GM06990 (cell line): ENCODE measurements around the gene KRT3.

Source experiments
- DNase-seq: peaks from one replicate; pipeline ENCODE4 v3.0.0-alpha.2; 2011; ENCODE audit not compliant: insufficient read length; ENCODE audit errors: extremely low read depth
- H3K27me3 ChIP-seq: replicated peaks from 2 replicates; pipeline ENCODE4 v1.6.0; 2011; ENCODE audit warnings: low read length; ENCODE audit not compliant: control insufficient read depth, insufficient read depth
- H3K36me3 ChIP-seq: 2 replicates; pipeline ENCODE4 v1.5.1; 2011; ENCODE audit warnings: low read length; ENCODE audit not compliant: control insufficient read depth, insufficient read depth
- H3K4me3 ChIP-seq: replicated peaks from 2 replicates; pipeline ENCODE4 v1.5.1; 2011; ENCODE audit warnings: low read depth, mild to moderate bottlenecking, control low read depth, low read length
- TF ChIP-seq, protein P1 (sequence below): IDR thresholded peaks from 2 replicates; pipeline ENCODE4 v1.5.1; 2011; ENCODE audit warnings: low read length, control low read depth, mild to moderate bottlenecking, inconsistent platforms; ENCODE audit not compliant: insufficient read depth, poor library complexity, severe bottlenecking

KRT3 gene

DNA sequence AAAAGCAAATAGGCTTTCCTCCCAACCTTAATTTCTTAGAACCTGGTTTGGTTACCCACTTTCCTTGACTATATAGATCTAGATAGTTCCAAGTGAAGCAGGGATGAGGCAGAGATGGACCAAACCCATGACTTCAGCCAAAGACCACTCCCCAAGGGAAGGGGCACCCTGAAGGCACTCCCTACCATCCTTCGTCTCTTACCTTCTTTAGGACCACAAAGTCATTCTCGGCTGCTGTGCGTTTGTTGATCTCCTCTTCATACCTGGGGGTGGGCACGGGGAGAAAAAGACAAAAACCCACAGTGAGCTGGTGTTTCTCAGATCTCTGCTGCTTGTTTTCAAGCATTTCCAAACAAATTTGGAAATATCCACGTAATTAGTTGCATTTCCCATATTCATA lies 14.6 kb upstream of the KRT3 start:
- no peaks in the 10 kb centered on the region; the same call in 1 of the 2 replicates for H3K27me3 ChIP-seq
- H3K36me3 ChIP-seq: no peaks in the 10 kb centered on the region
- DNase-seq: no peak
- no peak overlapping the region for H3K4me3 ChIP-seq
- TF ChIP-seq, protein P1, sequence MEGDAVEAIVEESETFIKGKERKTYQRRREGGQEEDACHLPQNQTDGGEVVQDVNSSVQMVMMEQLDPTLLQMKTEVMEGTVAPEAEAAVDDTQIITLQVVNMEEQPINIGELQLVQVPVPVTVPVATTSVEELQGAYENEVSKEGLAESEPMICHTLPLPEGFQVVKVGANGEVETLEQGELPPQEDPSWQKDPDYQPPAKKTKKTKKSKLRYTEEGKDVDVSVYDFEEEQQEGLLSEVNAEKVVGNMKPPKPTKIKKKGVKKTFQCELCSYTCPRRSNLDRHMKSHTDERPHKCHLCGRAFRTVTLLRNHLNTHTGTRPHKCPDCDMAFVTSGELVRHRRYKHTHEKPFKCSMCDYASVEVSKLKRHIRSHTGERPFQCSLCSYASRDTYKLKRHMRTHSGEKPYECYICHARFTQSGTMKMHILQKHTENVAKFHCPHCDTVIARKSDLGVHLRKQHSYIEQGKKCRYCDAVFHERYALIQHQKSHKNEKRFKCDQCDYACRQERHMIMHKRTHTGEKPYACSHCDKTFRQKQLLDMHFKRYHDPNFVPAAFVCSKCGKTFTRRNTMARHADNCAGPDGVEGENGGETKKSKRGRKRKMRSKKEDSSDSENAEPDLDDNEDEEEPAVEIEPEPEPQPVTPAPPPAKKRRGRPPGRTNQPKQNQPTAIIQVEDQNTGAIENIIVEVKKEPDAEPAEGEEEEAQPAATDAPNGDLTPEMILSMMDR: no peak

DNA sequence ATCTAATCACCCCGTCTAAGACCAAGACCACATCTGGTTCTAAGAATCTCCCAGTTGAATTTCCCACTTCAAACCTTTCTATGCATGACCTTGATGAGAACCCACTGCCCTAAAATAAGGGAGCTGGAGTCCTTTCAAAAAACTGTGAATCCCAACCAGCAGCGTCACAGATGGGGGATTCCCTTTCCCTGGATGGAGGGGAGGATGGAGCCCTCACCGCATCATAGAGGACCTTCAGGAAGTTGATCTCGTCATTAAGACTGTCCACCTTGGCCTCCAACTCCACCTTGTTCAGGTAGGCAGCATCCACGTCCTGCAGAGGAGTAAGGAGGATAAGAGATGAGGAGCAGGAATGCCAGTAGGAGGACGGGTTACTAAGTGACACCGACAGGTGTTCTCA lies 13.2 kb upstream of the KRT3 start:
- Histone ChIP-seq H3K4me3 (no peak overlapping the region), H3K27me3 (no peaks in the 10 kb centered on the region; the same call in 1 of the 2 replicates), H3K36me3 (no peaks in the 10 kb centered on the region)
- TF ChIP-seq, protein P1: no peak
- no peak for DNase-seq

DNA sequence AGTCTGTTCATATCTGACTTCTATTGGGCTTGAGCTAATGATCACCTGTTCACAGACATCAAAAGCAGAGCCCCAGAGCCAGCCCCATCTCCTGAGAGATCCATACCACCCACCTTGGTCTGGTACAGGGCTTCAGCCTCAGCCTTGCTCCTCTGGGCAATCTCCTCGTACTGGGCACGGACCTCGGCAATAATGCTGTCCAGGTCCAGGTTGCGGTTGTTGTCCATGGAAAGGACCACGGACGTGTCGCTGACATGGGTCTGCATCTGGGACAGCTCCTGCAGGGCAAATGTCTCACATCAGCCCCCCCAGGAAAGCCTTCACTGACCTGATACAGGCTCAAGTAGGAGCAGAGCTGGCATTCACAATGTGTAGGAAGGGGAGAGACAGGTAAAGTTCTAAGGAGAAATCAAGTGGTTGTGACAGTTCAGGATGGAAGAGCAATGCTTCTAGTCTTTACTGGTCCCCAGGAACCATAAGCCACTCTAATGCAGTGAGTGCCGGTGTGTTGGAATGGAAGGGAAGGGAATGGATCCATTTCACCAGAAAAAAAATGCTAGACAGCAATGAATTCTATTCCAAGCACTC lies 12.8 kb upstream of the KRT3 start:
- Histone ChIP-seq H3K36me3 (no peaks in the 10 kb centered on the region), H3K4me3 (no peak overlapping the region), H3K27me3 (no peaks in the 10 kb centered on the region; the same call in 1 of the 2 replicates)
- TF ChIP-seq, protein P1: no peak
- DNase-seq: no peak

DNA sequence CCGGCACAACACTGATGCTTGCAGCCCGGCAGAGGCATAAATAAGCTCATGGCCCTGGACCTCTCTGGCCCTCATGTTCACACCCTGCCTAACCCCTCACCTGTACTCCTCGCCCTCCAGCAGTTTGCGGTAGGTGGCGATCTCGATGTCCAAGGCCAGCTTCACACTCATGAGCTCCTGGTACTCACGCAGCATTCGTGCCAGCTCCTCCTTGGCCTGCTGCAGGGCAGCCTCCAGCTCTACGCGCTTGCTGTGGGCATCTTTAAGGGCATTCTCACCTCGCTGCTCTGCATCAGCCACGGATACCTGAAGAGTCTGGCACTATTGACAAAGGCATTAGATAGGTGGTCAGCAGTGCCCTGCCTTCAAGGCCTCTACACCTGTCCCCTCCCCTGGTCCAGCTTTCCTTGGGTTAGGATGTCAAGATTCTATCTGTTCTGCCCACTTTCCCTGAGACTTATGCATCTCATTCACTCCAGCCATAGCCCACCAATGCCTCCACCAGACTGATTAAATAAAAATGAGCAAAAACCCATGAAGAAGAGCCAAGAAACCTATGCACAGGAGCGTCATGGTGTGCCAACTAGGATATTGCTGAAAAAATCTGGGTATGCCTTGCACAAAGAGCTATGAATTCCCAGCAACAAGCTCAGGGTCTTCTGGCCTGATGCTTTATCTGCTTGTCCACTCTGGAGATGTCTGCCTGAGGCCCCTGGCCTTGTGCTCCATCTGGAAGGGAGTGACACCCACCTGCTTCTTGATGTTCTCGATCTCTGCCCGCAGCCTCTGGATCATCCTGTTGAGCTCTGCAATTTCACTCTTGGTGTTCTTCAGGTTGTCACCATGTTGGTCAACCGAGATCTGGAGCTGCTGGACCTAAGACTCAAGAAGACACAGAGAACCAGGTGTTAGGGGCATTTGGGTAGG lies 11.9 kb upstream of the KRT3 start:
- Histone ChIP-seq H3K27me3 (no peaks in the 10 kb centered on the region; the same call in 1 of the 2 replicates), H3K36me3 (no peaks in the 10 kb centered on the region), H3K4me3 (no peak overlapping the region)
- no peak for DNase-seq
- TF ChIP-seq, protein P1: no peak

DNA sequence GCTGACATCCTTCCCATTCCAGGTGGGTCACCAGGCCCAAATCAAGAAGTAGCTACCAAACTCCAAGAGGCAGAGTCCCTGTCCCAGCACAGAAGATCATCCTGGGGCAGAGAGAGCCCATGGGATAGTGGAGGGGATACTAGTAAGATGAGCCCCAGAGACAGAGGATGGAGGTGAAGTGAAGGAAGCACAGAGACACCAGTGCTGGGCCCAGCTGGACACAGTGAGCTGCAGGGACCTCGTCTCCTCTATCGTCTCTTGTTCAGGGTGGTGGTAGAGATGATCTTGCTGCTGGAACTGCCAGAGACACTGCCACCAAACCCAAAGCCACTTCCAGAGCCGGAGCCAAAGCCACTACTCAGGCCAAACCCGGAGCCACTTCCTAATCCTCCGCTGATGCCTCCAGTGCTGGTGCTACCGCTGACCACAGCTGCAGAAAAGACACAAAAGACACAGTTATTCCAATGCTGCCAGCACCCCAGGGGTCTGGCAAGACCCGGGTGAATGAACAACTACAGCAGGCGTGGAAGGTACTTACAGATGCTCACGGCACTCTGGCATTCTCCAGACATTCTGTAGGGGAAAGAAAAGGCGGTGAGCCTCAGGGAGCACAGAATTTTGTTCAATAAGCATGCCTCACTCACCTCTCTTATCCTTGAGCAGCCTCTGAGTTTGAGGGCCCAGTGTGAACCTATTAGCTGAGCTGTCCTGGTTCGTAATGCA lies 11.1 kb upstream of the KRT3 start:
- DNase-seq: no peak
- Histone ChIP-seq H3K27me3 (no peaks in the 10 kb centered on the region; the same call in 1 of the 2 replicates), H3K4me3 (no peak overlapping the region), H3K36me3 (no peaks in the 10 kb centered on the region)
- TF ChIP-seq, protein P1: no peak
